Inflammatory macrophage treated with lipopolysaccharide for 4 hours (primary cell): Measurements from ENCODE around the gene EP400.

Source experiments
- DNase-seq: peaks from one replicate; pipeline ENCODE4 v3.0.0-alpha.2; 2020

The EP400 gene

GRCh38 chr12:131949431-131950181, at the start of gene EP400:
Gene EP400 (plus strand): TSS chr12:131949942. CDS start chr12:131960620, 10,678 bp downstream.
- peak; percentile 97 for DNase-seq

DNA sequence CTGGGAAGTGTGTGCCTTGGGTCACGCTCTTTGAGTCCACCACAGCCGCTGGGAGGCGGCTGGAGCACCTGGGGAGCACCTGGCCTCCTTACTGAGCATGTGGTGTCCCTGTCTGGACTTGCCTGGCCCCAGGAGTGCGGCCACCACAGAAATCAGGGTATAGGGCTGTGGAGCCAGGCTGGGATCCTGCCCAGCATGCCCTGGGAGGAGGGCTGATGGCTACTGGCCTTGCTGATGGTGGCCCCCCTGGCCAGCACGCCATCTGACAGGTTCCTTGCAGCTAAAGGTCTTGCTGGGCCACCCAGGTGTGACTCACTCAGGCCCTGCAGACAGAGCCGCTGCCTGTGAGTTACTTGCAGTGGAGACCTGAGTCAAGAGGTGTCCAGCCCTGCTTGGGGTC, 49.3 kb upstream of the EP400 start:
- DNase-seq = no peak

GRCh38 chr12:131901431-131902331, 48.1 kb upstream of the EP400 start:
- no peak for DNase-seq

GRCh38 chr12:131902332-131903241, 47.2 kb upstream of the EP400 start:
- DNase-seq = no peak

DNA sequence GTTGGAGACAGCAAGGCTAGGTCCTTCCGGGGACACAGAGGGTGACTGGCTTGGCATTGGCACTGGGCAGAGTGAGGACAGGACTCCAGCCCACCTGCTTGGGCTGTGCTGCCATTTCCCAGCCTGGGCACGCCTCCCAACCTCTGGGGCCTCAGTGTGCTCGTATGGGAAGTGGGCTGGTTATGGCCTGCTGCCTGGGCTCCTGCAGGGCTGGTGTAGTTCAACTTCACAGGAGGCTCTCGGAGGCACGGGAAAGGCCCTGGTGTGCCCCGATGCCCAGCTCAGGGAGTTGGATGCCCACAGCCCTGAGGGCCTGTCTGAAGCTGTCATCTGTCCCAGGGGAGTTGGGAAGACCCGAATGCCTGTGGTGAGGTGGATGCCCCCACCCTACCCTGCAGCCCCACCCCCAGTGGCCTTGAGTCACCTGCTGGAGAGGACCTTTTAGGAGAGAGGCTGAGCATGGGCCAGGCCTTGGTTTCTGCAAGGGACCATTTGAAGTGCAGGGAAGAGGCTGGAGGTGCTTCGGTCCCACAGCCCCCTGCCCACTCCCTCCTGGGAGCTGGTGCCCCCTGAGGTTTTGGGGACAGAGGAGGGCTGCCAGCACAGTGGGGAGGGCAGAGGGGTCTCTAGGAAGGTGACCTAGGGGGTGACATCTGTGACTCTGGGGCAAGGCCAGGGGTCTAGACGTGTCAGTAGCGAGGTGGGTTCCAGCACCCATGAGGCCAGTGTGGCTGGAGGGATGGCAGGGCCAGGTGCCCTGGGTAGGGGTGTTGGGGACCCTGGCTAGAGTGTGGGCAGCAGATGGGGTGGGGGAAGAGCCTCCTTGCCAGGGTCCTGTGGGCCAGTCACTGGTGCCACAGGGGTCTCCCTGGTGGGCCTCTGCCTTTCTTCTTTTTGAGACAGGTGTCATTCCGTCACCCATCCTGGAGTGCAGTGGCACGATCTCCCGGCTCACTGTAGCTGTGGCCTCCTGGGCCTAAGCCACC, 46.2 kb upstream of the EP400 start:
- no peak for DNase-seq

DNA sequence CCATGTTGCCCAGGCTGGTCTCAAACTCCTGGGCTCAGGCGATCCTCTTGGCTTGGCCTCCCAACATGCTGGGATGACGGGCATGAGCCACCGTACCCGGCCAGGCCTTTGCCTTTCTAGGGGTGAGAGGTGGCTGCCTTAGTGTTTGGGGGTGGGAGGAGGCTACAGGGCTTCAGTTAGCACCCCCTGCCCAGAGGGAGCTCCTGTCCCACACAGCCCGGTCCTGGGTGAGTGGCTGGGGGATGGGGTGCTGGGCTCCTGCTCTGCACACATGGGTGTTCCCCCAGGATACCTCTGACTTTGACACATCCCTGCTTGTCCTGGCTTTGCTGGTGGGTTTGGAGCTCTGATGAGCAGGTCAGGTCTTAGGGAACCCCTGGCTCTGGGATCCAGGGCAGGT, 45.4 kb upstream of the EP400 start:
- no peak for DNase-seq

GRCh38 chr12:131905081-131905629, 44.6 kb upstream of the EP400 start:
- no peak for DNase-seq

- no peak for DNase-seq
These were observed 44.1 kb upstream of the EP400 start for GRCh38 chr12:131905630-131906091.

DNA sequence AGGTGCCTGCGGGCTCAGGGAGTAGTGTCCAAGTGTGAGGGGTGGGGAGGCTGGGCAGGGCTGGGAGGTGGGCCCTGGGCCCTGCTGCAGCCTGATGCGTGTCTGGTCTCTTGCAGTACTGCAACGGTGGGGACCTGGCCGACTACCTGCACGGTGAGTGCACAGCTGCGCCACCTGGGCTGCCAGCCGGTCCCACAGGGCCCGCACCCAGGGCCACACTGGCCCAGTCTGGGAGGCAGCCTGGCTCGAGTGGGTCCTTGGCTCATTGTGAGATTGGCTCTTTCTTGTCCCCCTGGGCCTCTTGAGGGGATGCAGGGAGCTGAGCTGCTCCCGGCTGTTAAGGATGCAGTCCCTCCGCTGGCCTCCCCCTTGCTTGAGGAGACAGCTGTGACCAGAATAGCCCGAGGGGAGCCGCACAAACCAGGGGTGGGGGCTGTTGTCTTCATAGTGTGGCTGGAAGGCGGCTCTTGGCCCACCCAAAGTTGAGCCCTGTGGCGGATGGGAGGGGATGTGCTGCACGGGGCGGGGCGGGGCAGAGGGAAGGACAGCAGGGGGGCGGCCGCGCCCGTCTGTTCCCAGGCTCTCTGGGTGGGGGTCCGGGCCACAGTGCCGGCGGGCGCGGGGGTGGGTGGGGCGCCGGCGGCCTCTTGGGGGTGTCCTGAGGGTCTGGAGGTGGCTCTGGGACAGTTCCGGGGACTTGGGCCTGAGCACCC, 42.2 kb upstream of the EP400 start:
- no peak for DNase-seq

DNA sequence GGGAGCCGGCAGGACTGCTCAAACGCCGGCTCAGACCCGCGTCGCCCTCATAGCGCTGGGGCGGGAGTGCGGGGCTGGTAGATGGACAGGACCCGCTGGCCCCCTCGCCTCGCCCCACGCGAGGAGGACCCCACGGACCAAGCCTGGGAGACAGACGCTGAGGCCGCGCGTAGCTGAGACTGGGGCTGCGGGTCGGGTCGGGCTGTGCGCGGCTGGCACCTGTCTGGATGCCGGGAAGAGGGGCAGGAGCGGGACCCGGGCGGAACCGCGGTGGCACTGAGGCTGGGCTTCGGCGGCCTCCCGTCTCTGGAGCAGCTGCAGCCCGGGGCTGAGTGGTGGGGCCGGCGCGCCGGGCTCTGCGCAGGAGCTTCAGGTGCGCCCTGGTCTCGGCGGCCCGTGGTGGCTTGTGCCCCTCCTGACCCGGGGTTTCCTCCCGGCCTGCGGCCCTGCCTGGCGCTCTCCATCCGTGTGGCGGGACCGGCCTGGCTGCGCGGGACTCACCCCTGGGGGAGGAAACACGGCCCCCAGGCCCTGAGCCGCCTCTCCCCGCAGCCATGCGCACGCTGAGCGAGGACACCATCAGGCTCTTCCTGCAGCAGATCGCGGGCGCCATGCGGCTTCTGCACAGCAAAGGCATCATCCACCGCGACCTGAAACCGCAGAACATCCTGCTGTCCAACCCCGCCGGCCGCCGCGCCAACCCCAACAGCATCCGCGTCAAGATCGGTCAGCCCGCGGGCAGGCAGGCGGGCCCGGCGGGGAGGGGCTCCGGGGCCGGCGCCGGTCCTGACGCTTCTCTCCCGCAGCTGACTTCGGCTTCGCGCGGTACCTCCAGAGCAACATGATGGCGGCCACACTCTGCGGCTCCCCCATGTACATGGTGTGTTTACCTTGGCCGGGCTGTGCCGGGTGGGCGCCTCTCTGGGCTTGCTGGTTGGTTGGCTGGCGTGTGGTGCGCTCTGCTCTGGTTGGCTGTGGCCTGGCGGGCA, 41.4 kb upstream of the EP400 start:
- DNase-seq = no peak

DNA sequence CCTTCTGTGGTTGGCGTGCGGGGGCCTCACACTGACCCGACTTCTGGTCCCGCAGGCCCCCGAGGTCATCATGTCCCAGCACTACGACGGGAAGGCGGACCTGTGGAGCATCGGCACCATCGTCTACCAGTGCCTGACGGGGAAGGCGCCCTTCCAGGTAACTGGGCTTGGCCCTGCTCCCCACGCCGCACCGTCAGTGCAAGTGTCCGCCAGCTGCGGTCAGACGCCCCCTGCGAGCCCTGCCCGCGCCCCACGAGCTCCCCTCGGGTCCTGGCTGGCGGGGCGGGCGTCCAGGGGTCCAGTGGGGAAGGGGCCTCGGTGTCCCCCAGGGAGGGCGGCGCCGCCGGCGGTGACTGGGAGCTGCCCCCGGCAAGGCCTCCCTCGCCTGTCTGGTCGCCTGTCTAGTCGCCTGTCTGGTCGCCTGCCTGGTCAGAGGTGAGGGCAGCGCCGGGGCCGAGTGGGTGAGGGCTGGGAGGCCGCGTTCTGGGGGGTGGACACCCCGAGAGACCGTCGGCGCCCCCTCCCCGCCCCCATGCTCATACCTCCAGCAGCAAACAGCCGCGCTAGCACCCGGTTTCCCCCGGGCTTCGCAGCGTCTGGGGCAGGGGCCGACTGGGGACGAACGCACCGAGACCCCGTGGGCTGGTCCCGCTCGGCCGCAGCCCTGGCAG, 40.5 kb upstream of the EP400 start:
- DNase-seq = no peak

DNA sequence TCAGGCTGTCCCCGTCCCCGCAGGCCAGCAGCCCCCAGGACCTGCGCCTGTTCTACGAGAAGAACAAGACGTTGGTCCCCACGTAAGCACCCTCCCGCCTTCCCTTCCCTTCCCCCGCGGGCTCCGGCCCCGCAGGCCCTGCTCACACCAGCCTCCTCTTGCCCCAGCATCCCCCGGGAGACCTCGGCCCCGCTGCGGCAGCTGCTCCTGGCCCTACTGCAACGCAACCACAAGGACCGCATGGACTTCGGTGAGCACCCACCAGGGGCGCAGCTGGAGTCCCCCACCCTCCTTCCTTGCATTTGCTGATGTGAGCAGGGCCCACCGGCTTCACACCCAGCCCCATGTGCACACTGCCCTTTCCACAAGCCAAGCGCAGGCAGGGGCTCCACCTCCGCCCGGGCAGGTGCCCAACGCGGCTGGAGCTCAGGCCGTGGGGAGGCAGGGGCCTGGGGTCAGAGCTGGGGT, 40.0 kb upstream of the EP400 start:
- no peak for DNase-seq

GRCh38 chr12:131910302-131911027, 39.3 kb upstream of the EP400 start:
- no peak for DNase-seq

- no peak for DNase-seq
These were observed 38.6 kb upstream of the EP400 start for GRCh38 chr12:131911028-131911650.

GRCh38 chr12:131911851-131912477, 37.8 kb upstream of the EP400 start:
- no peak for DNase-seq

- no peak for DNase-seq
These were observed 37.0 kb upstream of the EP400 start for GRCh38 chr12:131912518-131913274.
